AG09319 (cell line): ENCODE data around the gene MAP4K5.

Experiments
- DNase-seq: peaks from one replicate; pipeline ENCODE4 v3.0.0-alpha.2; 2010; ENCODE audit warnings: low read depth; ENCODE audit errors: extremely low read depth
- TF ChIP-seq, protein P1 (sequence below): IDR thresholded peaks from 2 replicates; pipeline ENCODE4 v1.5.1; 2011; ENCODE audit warnings: low read depth, mild to moderate bottlenecking, inconsistent platforms, low read length, moderate library complexity

The MAP4K5 gene

DNA sequence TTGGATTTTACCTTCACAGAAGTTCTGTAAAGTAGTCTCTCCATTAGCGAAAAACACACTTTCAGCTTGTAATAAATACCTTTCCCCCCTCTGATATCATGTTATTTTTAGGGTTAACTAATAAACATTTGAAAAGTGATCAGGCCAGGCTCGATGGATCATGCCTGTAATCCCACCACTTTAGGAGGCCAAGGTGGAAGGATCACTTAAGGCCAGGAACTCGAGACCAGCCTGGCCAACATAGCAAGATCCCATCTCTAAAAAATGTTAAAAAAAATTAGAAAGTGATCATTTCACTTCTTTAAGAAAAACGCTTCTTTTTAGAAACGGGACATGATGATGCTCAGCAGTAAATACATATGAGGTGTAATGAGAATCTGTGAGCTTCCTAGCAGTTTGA lies 137.7 kb downstream of the MAP4K5 start:
- no peak for DNase-seq
- TF ChIP-seq, protein P1, sequence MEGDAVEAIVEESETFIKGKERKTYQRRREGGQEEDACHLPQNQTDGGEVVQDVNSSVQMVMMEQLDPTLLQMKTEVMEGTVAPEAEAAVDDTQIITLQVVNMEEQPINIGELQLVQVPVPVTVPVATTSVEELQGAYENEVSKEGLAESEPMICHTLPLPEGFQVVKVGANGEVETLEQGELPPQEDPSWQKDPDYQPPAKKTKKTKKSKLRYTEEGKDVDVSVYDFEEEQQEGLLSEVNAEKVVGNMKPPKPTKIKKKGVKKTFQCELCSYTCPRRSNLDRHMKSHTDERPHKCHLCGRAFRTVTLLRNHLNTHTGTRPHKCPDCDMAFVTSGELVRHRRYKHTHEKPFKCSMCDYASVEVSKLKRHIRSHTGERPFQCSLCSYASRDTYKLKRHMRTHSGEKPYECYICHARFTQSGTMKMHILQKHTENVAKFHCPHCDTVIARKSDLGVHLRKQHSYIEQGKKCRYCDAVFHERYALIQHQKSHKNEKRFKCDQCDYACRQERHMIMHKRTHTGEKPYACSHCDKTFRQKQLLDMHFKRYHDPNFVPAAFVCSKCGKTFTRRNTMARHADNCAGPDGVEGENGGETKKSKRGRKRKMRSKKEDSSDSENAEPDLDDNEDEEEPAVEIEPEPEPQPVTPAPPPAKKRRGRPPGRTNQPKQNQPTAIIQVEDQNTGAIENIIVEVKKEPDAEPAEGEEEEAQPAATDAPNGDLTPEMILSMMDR, result no peak

DNA sequence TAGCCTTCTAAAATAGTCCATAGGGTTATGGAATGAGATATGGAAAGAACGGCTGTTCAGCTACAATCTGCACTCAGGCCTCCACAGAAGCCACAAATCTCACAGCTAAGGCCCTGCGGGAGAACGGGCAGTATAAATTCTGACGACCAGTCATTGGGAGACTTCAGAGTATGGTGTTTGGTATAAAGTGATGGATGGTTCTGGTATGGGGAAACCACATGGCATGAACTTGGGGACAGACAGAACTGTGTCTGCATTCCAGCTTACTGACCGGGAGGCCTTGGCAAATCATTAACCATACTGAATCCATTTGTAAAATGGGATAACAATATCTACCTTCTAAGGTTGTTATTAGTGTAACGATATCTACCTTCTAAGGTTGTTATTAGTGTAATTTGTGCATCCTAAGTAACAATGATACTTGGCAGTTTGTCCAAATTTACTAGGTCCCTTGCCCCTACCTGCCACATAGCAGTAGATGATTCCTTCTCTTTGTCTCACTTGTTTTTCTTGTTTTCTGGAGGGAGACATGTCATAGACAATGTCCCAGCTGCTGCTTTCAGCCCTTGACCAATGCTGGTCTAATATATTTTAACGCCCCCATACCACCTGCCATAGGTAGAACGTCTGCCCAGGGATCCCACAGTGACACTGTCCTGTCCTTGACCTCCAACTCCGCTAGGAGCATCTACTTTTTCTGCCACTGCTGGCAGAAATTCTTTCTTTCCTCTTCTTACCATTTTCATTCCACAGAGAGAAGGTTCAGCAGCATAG lies 142.5 kb downstream of the MAP4K5 start:
- TF ChIP-seq, protein P1, result no peak
- DNase-seq, result no peak

DNA sequence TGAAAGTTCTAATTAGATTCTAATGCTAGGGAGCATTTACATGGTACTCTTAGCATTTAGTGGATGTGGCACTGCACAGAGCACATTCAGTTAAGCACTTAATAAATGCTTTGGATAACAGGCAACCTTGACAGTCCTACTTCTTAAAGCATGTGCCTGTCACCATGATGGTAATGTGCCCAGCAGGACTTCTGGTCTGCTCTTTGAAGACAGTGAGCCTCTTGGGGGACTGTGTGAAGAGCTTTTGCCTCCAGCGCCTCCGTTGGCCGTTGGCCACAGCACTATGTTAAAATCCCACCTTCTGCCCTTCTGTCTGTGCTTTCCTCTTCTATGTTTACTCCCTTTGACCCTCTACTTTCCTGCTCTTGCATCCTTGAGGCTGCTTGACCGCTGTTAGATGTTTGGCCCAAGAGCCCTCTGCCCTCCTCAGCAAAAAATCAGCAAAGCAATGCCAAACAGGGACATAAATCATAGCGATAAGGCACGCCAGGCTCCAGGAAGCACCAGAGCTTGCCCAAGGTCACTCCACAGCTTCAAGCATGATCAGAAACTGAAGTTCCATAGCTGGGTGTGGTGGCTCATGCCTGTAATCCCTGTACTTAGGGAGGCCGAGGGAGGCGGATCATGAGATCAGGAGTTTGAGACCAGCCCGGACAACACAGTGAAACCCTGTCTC lies 144.0 kb downstream of the MAP4K5 start:
- DNase-seq, result no peak
- TF ChIP-seq, protein P1, result no peak

DNA sequence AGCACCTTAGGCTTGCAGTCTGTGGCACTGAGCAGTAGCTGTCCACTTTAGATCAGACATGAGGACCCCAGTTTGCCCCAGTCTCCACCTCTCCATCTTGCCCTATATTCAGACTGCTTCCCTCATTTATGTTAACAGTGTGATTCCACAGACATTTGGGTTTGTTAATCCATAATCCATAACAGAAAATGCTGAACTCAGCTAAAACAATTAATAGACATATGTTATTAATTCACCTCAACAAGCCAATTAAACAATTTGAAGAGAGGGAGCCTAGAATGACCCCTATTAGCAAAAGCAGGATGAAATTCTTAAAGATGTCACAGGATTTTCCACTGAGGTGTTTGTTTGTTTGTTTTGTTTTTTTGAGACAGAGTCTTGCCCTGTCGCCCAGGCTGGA lies 144.8 kb downstream of the MAP4K5 start:
- TF ChIP-seq, protein P1, result no peak

DNA sequence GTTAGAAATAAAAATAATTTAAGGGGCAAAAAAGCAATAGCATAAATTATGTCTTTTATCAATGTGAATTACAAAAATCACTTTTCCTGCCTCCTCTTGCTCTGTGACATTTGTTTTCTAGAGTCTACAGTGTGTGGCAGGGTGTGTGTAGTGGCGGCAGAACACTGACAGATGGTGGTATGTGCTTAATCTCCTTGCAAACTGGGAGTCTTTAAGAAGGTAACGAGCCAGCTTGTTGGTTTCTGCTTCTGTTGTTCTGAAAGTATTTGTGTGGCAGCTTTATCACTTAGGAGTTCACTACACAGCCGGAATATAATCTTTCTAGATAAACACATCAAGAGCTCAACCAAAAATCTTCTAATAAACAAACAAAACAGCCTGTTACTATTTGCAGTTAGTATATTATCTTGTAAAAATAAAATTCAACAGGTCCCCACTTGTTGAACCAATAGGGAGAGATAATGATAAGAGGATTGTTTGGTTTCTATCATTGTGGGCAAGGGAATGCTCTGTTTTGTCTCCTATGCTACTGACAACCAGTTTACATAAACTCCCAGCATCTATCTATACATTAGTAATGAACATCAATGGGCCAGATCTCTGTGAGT lies 148.6 kb downstream of the MAP4K5 start:
- TF ChIP-seq, protein P1, result no peak; the same call in 1 of the 2 replicates
- no peak for DNase-seq

More for the DNA sequence above, 144.8 kb downstream of the MAP4K5 start:
- no peak for DNase-seq

DNA sequence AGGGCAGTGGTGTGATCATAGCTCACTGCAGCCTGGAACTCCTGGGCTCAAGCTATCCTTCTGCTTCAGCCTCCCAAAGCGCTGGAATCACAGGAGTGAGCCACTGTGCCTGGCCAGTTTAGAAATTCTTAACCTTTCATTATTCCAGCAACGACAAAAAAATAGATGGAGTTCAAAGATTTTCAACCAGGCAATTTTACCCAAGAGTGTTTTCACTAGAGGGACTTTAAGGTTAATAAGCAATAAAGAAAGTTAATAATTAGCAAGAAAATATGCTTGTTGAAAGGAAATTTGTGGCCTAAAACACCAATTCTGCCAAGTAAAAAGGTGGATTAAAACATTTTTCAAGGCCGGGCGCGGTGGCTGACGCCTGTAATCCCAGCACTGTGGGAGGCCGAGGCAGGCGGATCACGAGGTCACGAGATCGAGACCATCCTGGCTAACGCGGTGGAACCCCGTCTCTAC lies 150.5 kb downstream of the MAP4K5 start:
- DNase-seq, result no peak
- TF ChIP-seq, protein P1, result no peak

DNA sequence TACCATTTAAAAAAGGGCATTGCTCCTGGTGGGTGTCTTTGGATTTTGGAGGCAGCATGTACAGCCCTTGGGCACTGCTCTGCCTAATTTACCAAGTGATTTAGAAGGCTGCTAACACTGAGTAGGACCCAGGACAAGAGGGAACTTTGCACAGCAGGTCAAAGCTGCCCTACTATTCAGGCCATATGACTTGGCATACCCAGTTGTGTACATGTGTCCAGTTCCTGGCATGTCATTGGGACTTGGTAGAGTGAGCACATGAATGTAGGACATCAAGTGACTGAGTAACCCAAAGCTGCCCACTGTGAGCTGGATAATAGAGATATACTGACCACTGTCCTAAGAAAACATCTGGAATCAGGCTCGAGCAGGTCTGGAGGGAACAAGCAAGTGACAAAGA lies 151.4 kb downstream of the MAP4K5 start:
- no peak for DNase-seq
- TF ChIP-seq, protein P1, result no peak
